ENCODE results near the gene TRIM5.

- TF ChIP-seq CTCF (conservative IDR thresholded peaks at IDR 0.05; ENCODE audit: low read depth, low read length), result no peak
- TF ChIP-seq EZH2 (IDR thresholded peaks at IDR 0.05; ENCODE audit: borderline replicate concordance, low read depth, low read length, poor library complexity, severe bottlenecking), result no peak
Observed at GRCh38 chr11:5727691-5728090, 42.8 kb upstream of the TRIM5 start.
